HCT116 (cell line): ENCODE results near the gene SMIM35. TPM values are rescaled to one million over a fixed set of nuclear protein-coding genes. Genes with fewer than 3 reads are reported as not detected.

Source experiments
- ATAC-seq: fragments of 200-7000 bp; cut with Tn5 transposase; 2 replicates; pipeline ENCODE4 v1.9.1; 2020; ENCODE audit warnings: mild to moderate bottlenecking, moderate library complexity
- BruUV-seq: library from RNA; stranded (reverse); fragments of 400-500 nt; replicated peaks from 2 replicates; lab custom pipeline; 2021; lab: Mats Ljungman, UMichigan
- CTCF ChIA-PET: fragments of 300-600 bp; sonication (Branson Sonifier 250); formaldehyde crosslinking; loops from one replicate; lab custom pipeline; 2021; ENCODE audit warnings: antibody characterized with exemption; lab: Charles Lee
- POLR2A ChIA-PET: fragments of 300-600, 350-600 bp; sonication (Branson Sonifier 250); formaldehyde crosslinking; loops from one replicate; lab custom pipeline; 2021; ENCODE audit warnings: antibody characterized with exemption; lab: Charles Lee
- RAD21 ChIA-PET, 2 experiments: fragments of 300-600 bp; sonication (Branson Sonifier 250); formaldehyde crosslinking; loops; one replicate each; lab custom pipeline; 2023; ENCODE audit warnings: low total read pairs in 2 of 2; ENCODE audit not compliant: uncharacterized antibody in 2 of 2, unreplicated experiment in 2 of 2, low non-redundant PET in 1 of 2; lab: Charles Lee
- DNase-seq: peaks from one replicate; pipeline ENCODE4 v3.0.0-alpha.2; 2010; ENCODE audit warnings: low read depth, low spot score
- H2AFZ ChIP-seq: fragments of 200-600 bp; shearing (Covaris generic), sonication (generic); 2 replicates; pipeline ENCODE4 v1.6.1; 2017; ENCODE audit warnings: low read depth, mixed run types, mixed read lengths, antibody characterized with exemption, low read length; ENCODE audit not compliant: poor library complexity, severe bottlenecking
- H3K27ac ChIP-seq: 2 replicates; pipeline ENCODE4 v1.5.1; 2012; ENCODE audit warnings: low read depth, low read length
- H3K27me3 ChIP-seq: fragments of 200-600 bp; sonication (generic); 2 replicates; pipeline ENCODE4 v1.6.1; 2016; ENCODE audit warnings: mixed run types, low read length, mixed read lengths; ENCODE audit not compliant: insufficient read depth
- H3K36me3 ChIP-seq, 2 experiments: fragments of 200-500 bp in 1 of 2; fragments of 200-600 bp in 1 of 2; sonication (Bioruptor generic) in 1 of 2; sonication (generic) in 1 of 2; 2 replicates each; pipeline versions ENCODE4 v1.5.1 to v1.6.1; 2014 to 2016; ENCODE audit warnings: low read length in 2 of 2, inconsistent platforms in 1 of 2, mixed read lengths in 1 of 2, mixed run types in 1 of 2; ENCODE audit not compliant: insufficient read depth in 2 of 2, control insufficient read depth in 1 of 2
- H3K4me1 ChIP-seq, 2 experiments: fragments of 200-600 bp in 1 of 2; sonication (generic) in 1 of 2; 2 replicates each; pipeline versions ENCODE4 v1.5.1 to v1.6.1; 2012 to 2017; ENCODE audit warnings: low read length in 2 of 2, inconsistent platforms in 1 of 2, mild to moderate bottlenecking in 1 of 2, mixed read lengths in 1 of 2, mixed run types in 1 of 2, moderate library complexity in 1 of 2; ENCODE audit not compliant: insufficient read depth in 2 of 2, control insufficient read depth in 1 of 2
- H3K4me2 ChIP-seq: fragments of 200-600 bp; sonication (generic); 2 replicates; pipeline ENCODE4 v1.6.1; 2017; ENCODE audit warnings: mixed run types, low read length, mixed read lengths
- H3K4me3 ChIP-seq, 2 experiments: fragments of 200-600 bp in 1 of 2; sonication (generic) in 1 of 2; replicated peaks in 1 of 2; 2 replicates each; pipeline ENCODE4 v1.5.1; 2011 to 2016; ENCODE audit warnings: low read length in 2 of 2, control low read depth in 1 of 2, low read depth in 1 of 2, mild to moderate bottlenecking in 1 of 2, mixed read lengths in 1 of 2, mixed run types in 1 of 2
- H3K79me2 ChIP-seq: fragments of 200-600 bp; sonication (generic); 2 replicates; pipeline ENCODE4 v1.6.1; 2017; ENCODE audit warnings: mild to moderate bottlenecking, mixed run types, low read length, moderate library complexity, mixed read lengths; ENCODE audit not compliant: insufficient read depth
- H3K9ac ChIP-seq: fragments of 200-600 bp; sonication (generic); 2 replicates; pipeline ENCODE4 v1.6.1; 2016; ENCODE audit warnings: low read length, mixed read lengths
- H3K9me2 ChIP-seq: fragments of 200-600 bp; sonication (generic), shearing (Covaris generic); 2 replicates; pipeline ENCODE4 v1.6.1; 2017; ENCODE audit warnings: mixed run types, mild to moderate bottlenecking, moderate library complexity; ENCODE audit not compliant: insufficient read depth
- H3K9me3 ChIP-seq, 2 experiments: fragments of 200-500 bp in 1 of 2; fragments of 200-600 bp in 1 of 2; sonication (Bioruptor generic) in 1 of 2; sonication (generic) in 1 of 2; 2 replicates each; pipeline ENCODE4 v1.6.1; 2014 to 2017; ENCODE audit warnings: low read length in 2 of 2, mixed read lengths in 2 of 2, inconsistent platforms in 1 of 2, low read depth in 1 of 2, mild to moderate bottlenecking in 1 of 2, mixed run types in 1 of 2, moderate library complexity in 1 of 2; ENCODE audit not compliant: control insufficient read depth in 1 of 2, insufficient read depth in 1 of 2
- H4K20me1 ChIP-seq: fragments of 200-600 bp; sonication (generic), shearing (Covaris generic); 2 replicates; pipeline ENCODE4 v1.6.1; 2017; ENCODE audit warnings: mixed run types, mild to moderate bottlenecking, moderate library complexity; ENCODE audit not compliant: insufficient read depth
- ATF3 ChIP-seq: IDR thresholded peaks from 2 replicates; pipeline ENCODE4 v1.6.1; 2012
- CBX3 ChIP-seq: IDR thresholded peaks from 2 replicates; pipeline ENCODE4 v1.6.1; 2012; ENCODE audit warnings: low read depth
- CEBPB ChIP-seq: IDR thresholded peaks from 2 replicates; pipeline ENCODE4 v1.6.1; 2012; ENCODE audit warnings: low read depth
- CTCF ChIP-seq, 3 experiments: fragments of 200-600 bp in 1 of 3; sonication (generic) in 1 of 3; IDR thresholded peaks in 2 of 3; conservative IDR thresholded peaks in 1 of 3; 2 replicates each; pipeline ENCODE4 v1.5.1; 2012 to 2017; ENCODE audit warnings: low read depth in 2 of 3, low read length in 2 of 3, antibody characterized with exemption in 1 of 3, borderline replicate concordance in 1 of 3, control low read depth in 1 of 3, mild to moderate bottlenecking in 1 of 3, mixed read lengths in 1 of 3, mixed run types in 1 of 3, moderate library complexity in 1 of 3; ENCODE audit not compliant: insufficient read depth in 1 of 3
- EGR1 ChIP-seq: IDR thresholded peaks from 2 replicates; pipeline ENCODE4 v1.6.1; 2012; ENCODE audit warnings: low read depth
- ELF1 ChIP-seq: IDR thresholded peaks from 2 replicates; pipeline ENCODE4 v1.6.1; 2012; ENCODE audit warnings: low read depth, borderline replicate concordance
- EZH2 ChIP-seq: fragments of 200-600 bp; sonication (generic); IDR thresholded peaks from 2 replicates; pipeline ENCODE4 v1.6.1; 2017; ENCODE audit warnings: antibody characterized with exemption, mixed run types
- FOSL1 ChIP-seq: IDR thresholded peaks from 2 replicates; pipeline ENCODE4 v1.6.1; 2012; ENCODE audit warnings: low read depth
- MAX ChIP-seq: IDR thresholded peaks from 2 replicates; pipeline ENCODE4 v1.6.1; 2012
- RAD21 ChIP-seq: IDR thresholded peaks from 2 replicates; pipeline ENCODE4 v1.6.1; 2012; ENCODE audit warnings: low read depth, mild to moderate bottlenecking
- REST ChIP-seq: IDR thresholded peaks from 2 replicates; pipeline ENCODE4 v1.6.1; 2012; ENCODE audit warnings: low read depth
- SP1 ChIP-seq: IDR thresholded peaks from 2 replicates; pipeline ENCODE4 v1.6.1; 2012; ENCODE audit warnings: low read depth
- SRF ChIP-seq: IDR thresholded peaks from 2 replicates; pipeline ENCODE4 v1.6.1; 2012; ENCODE audit warnings: low read depth
- TCF7L2 ChIP-seq: IDR thresholded peaks from 2 replicates; pipeline ENCODE4 v1.7.0; 2011; ENCODE audit warnings: borderline replicate concordance, inconsistent platforms; ENCODE audit not compliant: insufficient read depth, insufficient read length; ENCODE audit errors: extremely low read depth
- YY1 ChIP-seq: IDR thresholded peaks from 2 replicates; pipeline ENCODE4 v1.6.1; 2011; ENCODE audit warnings: low read length, low read depth, moderate library complexity, mild to moderate bottlenecking; ENCODE audit not compliant: insufficient replicate concordance; ENCODE audit errors: extremely low read depth
- ZFX ChIP-seq: fragments of 450-650 bp; IDR thresholded peaks from 2 replicates; pipeline ENCODE4 v1.6.1; 2017
- ZNF274 ChIP-seq: fragments of 200-500 bp; sonication (Bioruptor generic); IDR thresholded peaks from 2 replicates; pipeline ENCODE4 v1.6.1; 2014; ENCODE audit warnings: mild to moderate bottlenecking, low read depth, low read length, inconsistent platforms
- intact Hi-C: fragments of 100-400 bp; cut with micrococcal nuclease; formaldehyde crosslinking; loops from 2 replicates; pipeline ENCODE4 v1.10.0; 2022
- total RNA-seq: library from RNA; stranded (reverse); gene quantifications from one replicate; pipeline ENCODE4 v1.2.1, GENCODE V29; 2021; ENCODE audit not compliant: unreplicated experiment

The SMIM35 gene
- total RNA-seq, 1 experiment from 2014 or later = not detected

GRCh38 chr11:118074785-118075184 is 12.0 kb downstream of the SMIM35 start:
- 0 out of 2 replicates have a peak, but pooled peaks have one; percentile 23 for ATAC-seq
- BruUV-seq = no TSS peak
- ChIA-PET RAD21 (no interaction called here), CTCF (interaction anchor here (1.1 to 1.3 kb wide), 2 partner anchors 21 to 170 kb away, joined by 3 to 5 read pairs; no protein-coding TSS in a partner anchor), POLR2A (interaction anchor here (0.8 kb wide), 1 partner anchor 51 kb away, joined by 5 read pairs; no protein-coding TSS in a partner anchor)
- Histone ChIP-seq H3K27me3 (no peaks in the 10 kb centered on the region), H3K4me2 (peak overlapping the region; percentile 24), H3K4me3 (no peak overlapping the region), H3K79me2 (no peaks in the 10 kb centered on the region), H2AFZ (no peak overlapping the region), H4K20me1 (no peaks in the 10 kb centered on the region), H3K9ac (no peak overlapping the region), H3K9me2 (no peaks in the 10 kb centered on the region), H3K9me3 (no peaks in the 10 kb centered on the region), H3K4me1 (peaks cover 21 to 31% of the 10 kb centered on the region in 2 experiments), H3K36me3 (no peaks in the 10 kb centered on the region), H3K27ac (no peak overlapping the region)
- DNase-seq = no peak
- intact Hi-C loops = no loop called here
- TF ChIP-seq SRF (no peak), CEBPB (no peak), ZFX (no peak), ZNF274 (no peak), EGR1 (no peak), ATF3 (no peak), FOSL1 (no peak), REST (no peak), TCF7L2 (no peak), CTCF (IDR thresholded peaks at IDR 0.05 in 2 of 3, conservative IDR thresholded peaks at IDR 0.05 in 1 of 3; ENCODE audit: borderline replicate concordance in 1 of 3, insufficient read depth in 1 of 3, low read depth in 2 of 3, low read length in 2 of 3) (no peak), EZH2 (no peak), ELF1 (no peak), CBX3 (no peak), MAX (no peak), SP1 (no peak), YY1 (no peak), RAD21 (no peak)
